ENCODE results near the gene TMEM209.
"Not testable (repeated sequence)": the region's sequence is repeated elsewhere in the genome, so short reads cannot be mapped to it uniquely, and the experiment has no call there.

TMEM209 gene

GRCh38 chr7:130216750-130217149, 11.5 kb upstream of the TMEM209 start:
- no peak for DNase-seq

GRCh38 chr7:130216025-130216424, 10.8 kb upstream of the TMEM209 start:
- DNase-seq: no peak

GRCh38 chr7:130213828-130214227, 8.6 kb upstream of the TMEM209 start:
- DNase-seq: no peak

- DNase-seq: no peak
Measured at GRCh38 chr7:130210181-130210935, 5.2 kb upstream of the TMEM209 start.

- no peak for DNase-seq
Measured at GRCh38 chr7:130208516-130208915, 3.3 kb upstream of the TMEM209 start.

- no peak for DNase-seq
Measured at GRCh38 chr7:130207642-130208041, 2.4 kb upstream of the TMEM209 start, which contains the start of gene SSMEM1. Gene SSMEM1 (plus strand): TSS chr7:130207860. CDS start chr7:130207911, 51 bp downstream.

GRCh38 chr7:130207033-130207432, 1.8 kb upstream of the TMEM209 start:
- DNase-seq: no peak

- no peak for DNase-seq
Measured at GRCh38 chr7:130201796-130202195, 3.4 kb downstream of the TMEM209 start.

GRCh38 chr7:130197094-130197493, 8.1 kb downstream of the TMEM209 start:
- DNase-seq: no peak

- no peak for DNase-seq
Measured at GRCh38 chr7:130196476-130196875, 8.7 kb downstream of the TMEM209 start.

- DNase-seq: no peak
Measured at GRCh38 chr7:130195396-130195795, 9.8 kb downstream of the TMEM209 start.

GRCh38 chr7:130191791-130192190, 13.4 kb downstream of the TMEM209 start:
- no peak for DNase-seq

- no peak for DNase-seq
Measured at GRCh38 chr7:130189343-130189742, 15.9 kb downstream of the TMEM209 start.

- DNase-seq: no peak
Measured at GRCh38 chr7:130187360-130187759, 17.8 kb downstream of the TMEM209 start.

- DNase-seq: not testable (repeated sequence)
Measured at GRCh38 chr7:130184349-130184748, 20.9 kb downstream of the TMEM209 start.

- no peak for DNase-seq
Measured at GRCh38 chr7:130182990-130183389, 22.2 kb downstream of the TMEM209 start.

GRCh38 chr7:130181263-130181605, 24.0 kb downstream of the TMEM209 start:
- DNase-seq: no peak

GRCh38 chr7:130180571-130181262, 24.5 kb downstream of the TMEM209 start:
- no peak for DNase-seq

GRCh38 chr7:130179631-130180030, 25.6 kb downstream of the TMEM209 start:
- no peak for DNase-seq

GRCh38 chr7:130178251-130178650, 27.0 kb downstream of the TMEM209 start:
- DNase-seq: no peak

- DNase-seq: no peak
Measured at GRCh38 chr7:130174237-130174959, 30.8 kb downstream of the TMEM209 start.

- DNase-seq: no peak
Measured at GRCh38 chr7:130162196-130162595, 43.0 kb downstream of the TMEM209 start.

- no peak for DNase-seq
Measured at GRCh38 chr7:130160455-130160854, 44.8 kb downstream of the TMEM209 start.

- DNase-seq: no peak
Measured at GRCh38 chr7:130160023-130160422, 45.2 kb downstream of the TMEM209 start.

Measured in NCI-H774 (cell line).